Liver (tissue), 3 donors: ENCODE data around the gene TEX10.

Source experiments
- CTCF ChIP-seq: fragments of 150-350 bp; IDR thresholded peaks from 2 replicates; pipeline ENCODE4 v1.5.1; 2017; ENCODE audit warnings: improper control_type of control experiment, low read depth, low read length; ENCODE audit not compliant: missing input control
- EGR1 ChIP-seq, 2 donors: IDR thresholded peaks; 2 replicates each; pipeline ENCODE4 v1.6.1; 2016 to 2018; ENCODE audit warnings: antibody characterized with exemption in 2 of 2, low read depth in 2 of 2
- JUND ChIP-seq, 2 donors: IDR thresholded peaks; 2 replicates each; pipeline ENCODE4 v1.6.1; 2016; ENCODE audit warnings: antibody characterized with exemption in 2 of 2
- TAF1 ChIP-seq: conservative IDR thresholded peaks from 2 replicates; pipeline ENCODE4 v1.6.1; 2016; ENCODE audit warnings: antibody characterized with exemption, mild to moderate bottlenecking
- donor health status: healthy.
- donor health status: healthy.

DNA sequence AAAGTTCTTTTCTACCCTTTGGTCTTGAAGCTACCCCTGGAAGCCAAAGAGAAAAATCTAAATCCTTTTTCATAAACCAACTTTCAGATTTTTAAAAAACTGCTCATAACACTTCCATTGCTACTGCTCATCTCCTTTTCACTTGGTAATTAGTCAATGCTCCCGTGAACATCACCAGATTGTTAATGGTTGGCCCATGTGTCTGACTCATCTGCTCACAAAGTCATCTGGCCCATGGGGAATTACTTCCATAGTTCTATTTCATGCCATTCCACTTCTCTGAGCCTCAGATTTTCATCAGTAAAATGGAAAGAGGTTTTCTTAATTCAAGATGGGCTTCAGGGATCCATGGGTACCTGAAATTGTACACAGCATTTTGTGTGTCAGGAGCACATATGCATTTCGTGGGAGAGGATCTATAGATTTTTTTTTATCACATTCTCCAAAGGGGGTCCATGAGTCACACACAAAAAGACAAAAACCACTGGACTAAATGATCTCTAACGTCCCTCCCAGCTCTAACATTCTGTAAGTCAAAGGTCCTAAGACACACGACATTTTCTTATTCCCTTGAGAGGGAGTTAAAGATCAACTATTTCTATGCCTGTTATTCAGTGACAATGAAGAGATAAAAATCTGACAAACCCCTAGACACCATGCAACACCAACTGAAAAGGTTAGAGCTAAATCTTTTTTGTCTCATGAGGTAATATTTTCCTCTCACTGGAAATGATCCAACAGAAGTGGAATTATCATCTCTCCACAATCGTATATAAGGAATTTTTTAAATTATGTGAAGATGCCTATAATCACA lies 75.4 kb downstream of the TEX10 start:
- TF ChIP-seq CTCF: no peak
- TF ChIP-seq JUND (IDR thresholded peaks at IDR 0.05): no peak
- TF ChIP-seq EGR1 (IDR thresholded peaks at IDR 0.05; ENCODE audit: low read depth in 2 of 2): no peak
- no peak for TF ChIP-seq TAF1
